ENCODE results near the gene WDR11.

- TF ChIP-seq CTCF (IDR thresholded peaks at IDR 0.05; ENCODE audit: low read depth, low read length, poor library complexity, severe bottlenecking): no peak
- no peak for TF ChIP-seq EZH2phosphoT487 (IDR thresholded peaks at IDR 0.05; ENCODE audit: borderline replicate concordance, low read length)
Observed at GRCh38 chr10:120803972-120804371, 47.2 kb upstream of the WDR11 start.
